HCT116 (cell line): ENCODE data around the gene EEF2.

Experiments
- ATF3 ChIP-seq: IDR thresholded peaks from 2 replicates; pipeline ENCODE4 v1.6.1; 2012
- CTCF ChIP-seq, 3 experiments: fragments of 200-600 bp in 1 of 3; sonication (generic) in 1 of 3; IDR thresholded peaks in 2 of 3; conservative IDR thresholded peaks in 1 of 3; 2 replicates each; pipeline ENCODE4 v1.5.1; 2012 to 2017; ENCODE audit warnings: low read depth in 2 of 3, low read length in 2 of 3, antibody characterized with exemption in 1 of 3, borderline replicate concordance in 1 of 3, control low read depth in 1 of 3, mild to moderate bottlenecking in 1 of 3, mixed read lengths in 1 of 3, mixed run types in 1 of 3, moderate library complexity in 1 of 3; ENCODE audit not compliant: insufficient read depth in 1 of 3
- EGR1 ChIP-seq: IDR thresholded peaks from 2 replicates; pipeline ENCODE4 v1.6.1; 2012; ENCODE audit warnings: low read depth
- EZH2 ChIP-seq: fragments of 200-600 bp; sonication (generic); IDR thresholded peaks from 2 replicates; pipeline ENCODE4 v1.6.1; 2017; ENCODE audit warnings: antibody characterized with exemption, mixed run types
- EZH2phosphoT487 ChIP-seq: fragments of 200-600 bp; IDR thresholded peaks from 2 replicates; pipeline ENCODE4 v1.6.1; 2018; ENCODE audit warnings: antibody characterized with exemption, borderline replicate concordance
- JUND ChIP-seq: IDR thresholded peaks from 2 replicates; pipeline ENCODE4 v1.6.1; 2012
- POLR2A ChIP-seq: IDR thresholded peaks from 2 replicates; pipeline ENCODE4 v1.7.0; 2011; ENCODE audit warnings: borderline replicate concordance; ENCODE audit not compliant: insufficient read depth, insufficient read length; ENCODE audit errors: extremely low read depth
- POLR2AphosphoS5 ChIP-seq: IDR thresholded peaks from 2 replicates; pipeline ENCODE4 v1.6.1; 2011; ENCODE audit warnings: mild to moderate bottlenecking, low read depth, low read length, moderate library complexity
- RAD21 ChIP-seq: IDR thresholded peaks from 2 replicates; pipeline ENCODE4 v1.6.1; 2012; ENCODE audit warnings: low read depth, mild to moderate bottlenecking
- SP1 ChIP-seq: IDR thresholded peaks from 2 replicates; pipeline ENCODE4 v1.6.1; 2012; ENCODE audit warnings: low read depth
- ZBTB33 ChIP-seq: IDR thresholded peaks from 2 replicates; pipeline ENCODE4 v1.6.1; 2011; ENCODE audit warnings: mild to moderate bottlenecking, low read length, moderate library complexity; ENCODE audit not compliant: insufficient replicate concordance; ENCODE audit errors: extremely low read depth
- TF ChIP-seq, protein P1 (sequence below): IDR thresholded peaks from 2 replicates; pipeline ENCODE4 v1.6.1; 2012; ENCODE audit warnings: low read depth
- TF ChIP-seq, protein P2 (sequence below): IDR thresholded peaks from 2 replicates; pipeline ENCODE4 v1.6.1; 2012

GRCh38 chr19:3963458-3964255 lies 21.6 kb downstream of the EEF2 start:
- TF ChIP-seq CTCF (IDR thresholded peaks at IDR 0.05 in 2 of 3, conservative IDR thresholded peaks at IDR 0.05 in 1 of 3; ENCODE audit: borderline replicate concordance in 1 of 3, insufficient read depth in 1 of 3, low read depth in 2 of 3, low read length in 2 of 3): no peak
- TF ChIP-seq JUND: no peak
- no peak for TF ChIP-seq POLR2A
- TF ChIP-seq, protein P1, sequence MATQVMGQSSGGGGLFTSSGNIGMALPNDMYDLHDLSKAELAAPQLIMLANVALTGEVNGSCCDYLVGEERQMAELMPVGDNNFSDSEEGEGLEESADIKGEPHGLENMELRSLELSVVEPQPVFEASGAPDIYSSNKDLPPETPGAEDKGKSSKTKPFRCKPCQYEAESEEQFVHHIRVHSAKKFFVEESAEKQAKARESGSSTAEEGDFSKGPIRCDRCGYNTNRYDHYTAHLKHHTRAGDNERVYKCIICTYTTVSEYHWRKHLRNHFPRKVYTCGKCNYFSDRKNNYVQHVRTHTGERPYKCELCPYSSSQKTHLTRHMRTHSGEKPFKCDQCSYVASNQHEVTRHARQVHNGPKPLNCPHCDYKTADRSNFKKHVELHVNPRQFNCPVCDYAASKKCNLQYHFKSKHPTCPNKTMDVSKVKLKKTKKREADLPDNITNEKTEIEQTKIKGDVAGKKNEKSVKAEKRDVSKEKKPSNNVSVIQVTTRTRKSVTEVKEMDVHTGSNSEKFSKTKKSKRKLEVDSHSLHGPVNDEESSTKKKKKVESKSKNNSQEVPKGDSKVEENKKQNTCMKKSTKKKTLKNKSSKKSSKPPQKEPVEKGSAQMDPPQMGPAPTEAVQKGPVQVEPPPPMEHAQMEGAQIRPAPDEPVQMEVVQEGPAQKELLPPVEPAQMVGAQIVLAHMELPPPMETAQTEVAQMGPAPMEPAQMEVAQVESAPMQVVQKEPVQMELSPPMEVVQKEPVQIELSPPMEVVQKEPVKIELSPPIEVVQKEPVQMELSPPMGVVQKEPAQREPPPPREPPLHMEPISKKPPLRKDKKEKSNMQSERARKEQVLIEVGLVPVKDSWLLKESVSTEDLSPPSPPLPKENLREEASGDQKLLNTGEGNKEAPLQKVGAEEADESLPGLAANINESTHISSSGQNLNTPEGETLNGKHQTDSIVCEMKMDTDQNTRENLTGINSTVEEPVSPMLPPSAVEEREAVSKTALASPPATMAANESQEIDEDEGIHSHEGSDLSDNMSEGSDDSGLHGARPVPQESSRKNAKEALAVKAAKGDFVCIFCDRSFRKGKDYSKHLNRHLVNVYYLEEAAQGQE: no peak
- no peak for TF ChIP-seq EGR1
- no peak for TF ChIP-seq POLR2AphosphoS5
- TF ChIP-seq ATF3: no peak
- TF ChIP-seq EZH2phosphoT487: no peak
- TF ChIP-seq, protein P2, sequence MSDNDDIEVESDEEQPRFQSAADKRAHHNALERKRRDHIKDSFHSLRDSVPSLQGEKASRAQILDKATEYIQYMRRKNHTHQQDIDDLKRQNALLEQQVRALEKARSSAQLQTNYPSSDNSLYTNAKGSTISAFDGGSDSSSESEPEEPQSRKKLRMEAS: no peak
- TF ChIP-seq ZBTB33: no peak
- TF ChIP-seq RAD21: no peak
- TF ChIP-seq EZH2: no peak
- no peak for TF ChIP-seq SP1
